ENCODE data around the gene TOP2A.
A peak's percentile ranks its signal among the peaks of the same experiment; 100 is the strongest.

The TOP2A gene

GRCh38 chr17:40422990-40423633 lies 5.4 kb upstream of the TOP2A start:
- Histone ChIP-seq H2BK15ac (ENCODE audit: low read depth, poor library complexity, severe bottlenecking) (no peak overlapping the region), H3K23ac (ENCODE audit: low read length in 2 of 2) (no peak overlapping the region), H3K27ac (ENCODE audit: low read length, poor library complexity, severe bottlenecking) (no peak overlapping the region), H3K14ac (ENCODE audit: low read length in 2 of 2) (no peak overlapping the region), H3K36me3 (ENCODE audit: control insufficient read depth in 1 of 2, insufficient read depth in 2 of 2, low read depth in 1 of 2, low read length in 2 of 2) (no peaks in the 10 kb centered on the region), H3K79me1 (replicated peaks; ENCODE audit: low read length, poor library complexity, severe bottlenecking) (peaks cover 2% of the 10 kb centered on the region), H3K4me3 (ENCODE audit: insufficient read depth in 1 of 2, low read depth in 1 of 2, low read length in 2 of 2) (no peak overlapping the region), H3K4me2 (ENCODE audit: low read length, poor library complexity, severe bottlenecking) (no peak overlapping the region), H3K4ac (ENCODE audit: low read depth in 1 of 2, low read length in 2 of 2) (no peak overlapping the region), H2AFZ (ENCODE audit: low read depth, low read length) (no peak overlapping the region), H2BK120ac (ENCODE audit: low read depth, low read length) (no peak overlapping the region), H3K27me3 (ENCODE audit: control insufficient read depth in 1 of 2, insufficient read depth in 1 of 2, low read length in 2 of 2) (no peaks in the 10 kb centered on the region), H3K9ac (ENCODE audit: low read length) (no peak overlapping the region), H2BK5ac (ENCODE audit: low read depth, low read length, poor library complexity, severe bottlenecking) (no peak overlapping the region), H2AK5ac (ENCODE audit: low read length, severe bottlenecking) (no peak overlapping the region), H3K4me1 (ENCODE audit: control insufficient read depth, insufficient read depth, low read depth, low read length) (peaks cover 11% of the 10 kb centered on the region), H4K91ac (ENCODE audit: low read length) (no peak overlapping the region), H4K8ac (ENCODE audit: low read length) (no peak overlapping the region), H3K18ac (ENCODE audit: low read depth in 1 of 2, low read length in 2 of 2) (no peak overlapping the region), H2BK12ac (ENCODE audit: low read length in 2 of 2) (no peak overlapping the region), H3K9me3 (ENCODE audit: control insufficient read depth, low read length) (no peaks in the 10 kb centered on the region)
- peak; percentile 11 for DNase-seq
- WGBS, result 73% methylated on average over 2 of the region's 3 CpGs

GRCh38 chr17:40419559-40420331 lies 2.0 kb upstream of the TOP2A start:
- DNase-seq, result no peak
- no peak overlapping the region for H3K18ac ChIP-seq (ENCODE audit: low read depth in 1 of 2, low read length in 2 of 2)
- no peak overlapping the region for H3K9ac ChIP-seq (ENCODE audit: low read length)
- peaks cover 2% of the 10 kb centered on the region for H3K79me1 ChIP-seq (replicated peaks; ENCODE audit: low read length, poor library complexity, severe bottlenecking)
- H3K4me2 ChIP-seq (ENCODE audit: low read length, poor library complexity, severe bottlenecking), result no peak overlapping the region
- H4K91ac ChIP-seq (ENCODE audit: low read length), result peak overlapping the region; percentile 43
- peak overlapping the region; percentile 29 for H2AFZ ChIP-seq (ENCODE audit: low read depth, low read length)
- no peak overlapping the region for H2BK5ac ChIP-seq (ENCODE audit: low read depth, low read length, poor library complexity, severe bottlenecking)
- no peak overlapping the region for H3K4ac ChIP-seq (ENCODE audit: low read depth in 1 of 2, low read length in 2 of 2)
- peak overlapping the region; percentile 3 for H3K27ac ChIP-seq (ENCODE audit: low read length, poor library complexity, severe bottlenecking)
- no peak overlapping the region for H4K8ac ChIP-seq (ENCODE audit: low read length)
- 61% methylated on average over 9 of the region's 11 CpGs for WGBS
- H2AK5ac ChIP-seq (ENCODE audit: low read length, severe bottlenecking), result peak overlapping the region; percentile 4
- H2BK15ac ChIP-seq (ENCODE audit: low read depth, poor library complexity, severe bottlenecking), result no peak overlapping the region
- H3K9me3 ChIP-seq (ENCODE audit: control insufficient read depth, low read length), result no peaks in the 10 kb centered on the region
- no peak overlapping the region for H2BK120ac ChIP-seq (ENCODE audit: low read depth, low read length)
- H3K36me3 ChIP-seq (ENCODE audit: control insufficient read depth in 1 of 2, insufficient read depth in 2 of 2, low read depth in 1 of 2, low read length in 2 of 2), result no peaks in the 10 kb centered on the region
- H3K23ac ChIP-seq (ENCODE audit: low read length in 2 of 2), result peak overlapping the region in 1 of 2 experiments; percentile 46
- no peaks in the 10 kb centered on the region for H3K27me3 ChIP-seq (ENCODE audit: control insufficient read depth in 1 of 2, insufficient read depth in 1 of 2, low read length in 2 of 2)
- peak overlapping the region in 1 of 2 experiments; percentile 29 for H2BK12ac ChIP-seq (ENCODE audit: low read length in 2 of 2)
- H3K14ac ChIP-seq (ENCODE audit: low read length in 2 of 2), result no peak overlapping the region
- no peak overlapping the region for H3K4me3 ChIP-seq (ENCODE audit: insufficient read depth in 1 of 2, low read depth in 1 of 2, low read length in 2 of 2)
- peaks cover 11% of the 10 kb centered on the region for H3K4me1 ChIP-seq (ENCODE audit: control insufficient read depth, insufficient read depth, low read depth, low read length)

- H2BK12ac ChIP-seq (ENCODE audit: low read length in 2 of 2), result no peak overlapping the region
- H3K23ac ChIP-seq (ENCODE audit: low read length in 2 of 2), result no peak overlapping the region
- H3K27ac ChIP-seq (ENCODE audit: low read length, poor library complexity, severe bottlenecking), result peak overlapping the region; percentile 26
- no peak overlapping the region for H2BK120ac ChIP-seq (ENCODE audit: low read depth, low read length)
- no peak overlapping the region for H3K4ac ChIP-seq (ENCODE audit: low read depth in 1 of 2, low read length in 2 of 2)
- peak overlapping the region; percentile 81 for H3K9ac ChIP-seq (ENCODE audit: low read length)
- no peak overlapping the region for H2BK5ac ChIP-seq (ENCODE audit: low read depth, low read length, poor library complexity, severe bottlenecking)
- H4K8ac ChIP-seq (ENCODE audit: low read length), result peak overlapping the region; percentile 74
- H2AK5ac ChIP-seq (ENCODE audit: low read length, severe bottlenecking), result no peak overlapping the region
- DNase-seq, result no peak
- peak overlapping the region in 1 of 2 experiments; percentile 98 for H3K4me3 ChIP-seq (ENCODE audit: insufficient read depth in 1 of 2, low read depth in 1 of 2, low read length in 2 of 2)
- no peak overlapping the region for H2AFZ ChIP-seq (ENCODE audit: low read depth, low read length)
- no peaks in the 10 kb centered on the region for H3K27me3 ChIP-seq (ENCODE audit: control insufficient read depth in 1 of 2, insufficient read depth in 1 of 2, low read length in 2 of 2)
- no peak overlapping the region for H3K18ac ChIP-seq (ENCODE audit: low read depth in 1 of 2, low read length in 2 of 2)
- H4K91ac ChIP-seq (ENCODE audit: low read length), result no peak overlapping the region
- no peaks in the 10 kb centered on the region for H3K36me3 ChIP-seq (ENCODE audit: control insufficient read depth in 1 of 2, insufficient read depth in 2 of 2, low read depth in 1 of 2, low read length in 2 of 2)
- no peak overlapping the region for H2BK15ac ChIP-seq (ENCODE audit: low read depth, poor library complexity, severe bottlenecking)
- WGBS, result 83% methylated on average over 13 of the region's 16 CpGs
- no peaks in the 10 kb centered on the region for H3K9me3 ChIP-seq (ENCODE audit: control insufficient read depth, low read length)
- H3K14ac ChIP-seq (ENCODE audit: low read length in 2 of 2), result no peak overlapping the region
- peak overlapping the region; percentile 71 for H3K4me2 ChIP-seq (ENCODE audit: low read length, poor library complexity, severe bottlenecking)
- peaks cover 2% of the 10 kb centered on the region for H3K79me1 ChIP-seq (replicated peaks; ENCODE audit: low read length, poor library complexity, severe bottlenecking)
- peaks cover 11% of the 10 kb centered on the region for H3K4me1 ChIP-seq (ENCODE audit: control insufficient read depth, insufficient read depth, low read depth, low read length)
Measured at GRCh38 chr17:40418428-40418706, 671 bp upstream of the TOP2A start.

GRCh38 chr17:40417258-40417608 lies 463 bp downstream of the TOP2A start:
- H4K91ac ChIP-seq (ENCODE audit: low read length), result peak overlapping the region; percentile 3
- no peak overlapping the region for H2AK5ac ChIP-seq (ENCODE audit: low read length, severe bottlenecking)
- peak overlapping the region; percentile 97 for H3K4me2 ChIP-seq (ENCODE audit: low read length, poor library complexity, severe bottlenecking)
- H2AFZ ChIP-seq (ENCODE audit: low read depth, low read length), result peak overlapping the region; percentile 94
- no peak for DNase-seq
- peaks cover 11% of the 10 kb centered on the region for H3K4me1 ChIP-seq (ENCODE audit: control insufficient read depth, insufficient read depth, low read depth, low read length)
- no peaks in the 10 kb centered on the region for H3K9me3 ChIP-seq (ENCODE audit: control insufficient read depth, low read length)
- WGBS, result 1% methylated on average over 20 of the region's 21 CpGs
- no peak overlapping the region for H2BK5ac ChIP-seq (ENCODE audit: low read depth, low read length, poor library complexity, severe bottlenecking)
- no peak overlapping the region for H2BK15ac ChIP-seq (ENCODE audit: low read depth, poor library complexity, severe bottlenecking)
- H3K14ac ChIP-seq (ENCODE audit: low read length in 2 of 2), result no peak overlapping the region
- no peaks in the 10 kb centered on the region for H3K27me3 ChIP-seq (ENCODE audit: control insufficient read depth in 1 of 2, insufficient read depth in 1 of 2, low read length in 2 of 2)
- no peak overlapping the region for H3K23ac ChIP-seq (ENCODE audit: low read length in 2 of 2)
- H3K4me3 ChIP-seq (ENCODE audit: insufficient read depth in 1 of 2, low read depth in 1 of 2, low read length in 2 of 2), result peak overlapping the region; percentile 88 to 98
- H3K18ac ChIP-seq (ENCODE audit: low read depth in 1 of 2, low read length in 2 of 2), result peak overlapping the region; percentile 1 to 46
- no peak overlapping the region for H3K4ac ChIP-seq (ENCODE audit: low read depth in 1 of 2, low read length in 2 of 2)
- H3K27ac ChIP-seq (ENCODE audit: low read length, poor library complexity, severe bottlenecking), result no peak overlapping the region
- H3K36me3 ChIP-seq (ENCODE audit: control insufficient read depth in 1 of 2, insufficient read depth in 2 of 2, low read depth in 1 of 2, low read length in 2 of 2), result no peaks in the 10 kb centered on the region
- H3K9ac ChIP-seq (ENCODE audit: low read length), result peak overlapping the region; percentile 91
- no peak overlapping the region for H4K8ac ChIP-seq (ENCODE audit: low read length)
- no peak overlapping the region for H2BK12ac ChIP-seq (ENCODE audit: low read length in 2 of 2)
- no peak overlapping the region for H2BK120ac ChIP-seq (ENCODE audit: low read depth, low read length)
- peaks cover 2% of the 10 kb centered on the region for H3K79me1 ChIP-seq (replicated peaks; ENCODE audit: low read length, poor library complexity, severe bottlenecking)
